ENCODE data around the gene KLHDC10.
"Not testable (repeated sequence)": the region's sequence is repeated elsewhere in the genome, so short reads cannot be mapped to it uniquely, and the experiment has no call there.

The KLHDC10 gene

GRCh38 chr7:130157700-130158099 lies 87.4 kb downstream of the KLHDC10 start:
- DNase-seq, result no peak

- no peak for DNase-seq
Measured at GRCh38 chr7:130160023-130160422, 89.7 kb downstream of the KLHDC10 start.

DNA sequence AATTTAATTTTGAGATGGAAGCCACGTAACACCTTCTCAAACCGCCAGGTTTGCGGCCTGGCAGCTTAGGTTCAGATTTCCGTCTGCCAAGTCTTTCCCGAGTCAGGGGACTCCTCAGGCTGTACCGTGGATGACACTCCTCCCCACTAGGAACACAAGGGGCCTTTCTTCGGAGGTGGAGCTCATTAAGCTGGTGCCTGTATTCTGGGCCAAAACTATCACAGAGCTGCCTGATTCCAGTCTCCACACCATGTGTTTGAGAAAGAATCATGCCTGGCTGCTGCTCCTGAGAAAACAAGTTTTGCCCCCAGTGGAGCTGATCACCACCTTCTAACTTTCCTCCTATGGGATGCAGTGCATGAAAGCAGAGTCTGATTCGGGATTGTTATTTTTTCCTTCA lies 90.1 kb downstream of the KLHDC10 start:
- DNase-seq, result no peak

DNA sequence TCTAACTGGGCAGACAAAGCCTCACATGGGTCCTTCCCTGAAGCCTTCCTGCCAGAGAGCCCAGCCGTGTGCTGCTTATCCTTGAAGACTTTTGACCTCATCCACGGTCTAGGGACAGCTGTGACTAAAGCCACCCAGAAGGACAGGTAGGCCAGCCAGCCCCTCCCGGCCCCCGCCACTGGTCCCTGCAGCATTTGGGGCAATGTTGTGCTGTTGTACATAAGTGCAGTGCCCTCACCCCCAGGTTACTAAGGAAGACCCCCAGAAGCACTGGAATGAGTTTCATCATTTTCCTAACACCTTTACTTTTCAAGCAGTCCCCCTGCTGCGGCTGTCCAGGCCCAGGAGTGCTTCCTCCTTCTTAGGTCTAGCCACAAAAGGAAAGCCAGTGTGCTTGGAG lies 91.9 kb downstream of the KLHDC10 start:
- no peak for DNase-seq

GRCh38 chr7:130174237-130174959 lies 104.1 kb downstream of the KLHDC10 start:
- no peak for DNase-seq

DNA sequence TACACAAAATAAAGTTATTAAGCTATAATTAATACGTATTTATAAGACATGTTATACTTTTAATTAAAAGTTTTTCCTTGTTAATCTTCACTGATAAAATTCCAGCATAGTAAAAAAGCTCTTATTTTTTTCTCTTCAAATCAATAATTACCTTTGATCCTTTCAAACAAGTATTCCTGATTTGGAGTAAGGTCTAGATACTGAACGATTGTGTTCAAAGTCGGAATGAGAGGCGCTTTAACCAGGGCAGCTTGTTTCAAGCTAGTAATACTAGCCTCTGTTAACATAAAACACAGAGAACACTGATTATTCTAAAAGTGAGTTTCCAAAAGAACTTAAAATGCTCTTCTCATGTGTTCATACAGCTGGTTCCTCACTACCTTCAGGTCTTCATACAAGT lies 107.9 kb downstream of the KLHDC10 start:
- no peak for DNase-seq

DNA sequence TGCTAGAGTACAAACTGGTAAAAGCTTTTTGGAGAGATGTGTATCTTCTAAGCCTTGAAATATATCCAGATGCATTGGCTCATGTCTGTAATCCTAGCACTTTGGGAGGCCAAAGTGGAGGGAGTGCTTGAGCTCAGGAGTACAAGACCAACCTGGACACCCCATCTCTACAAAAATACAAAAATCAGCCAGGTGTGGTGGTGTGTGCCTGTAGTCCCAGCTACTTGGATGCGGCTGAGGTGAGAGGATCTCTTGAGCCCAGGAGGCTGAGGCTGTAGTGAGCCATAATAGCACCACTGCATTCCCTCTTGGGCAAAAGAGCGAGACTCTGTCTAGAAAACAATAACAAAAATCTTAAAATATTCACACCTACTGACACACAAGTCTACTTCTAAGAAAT lies 109.3 kb downstream of the KLHDC10 start:
- DNase-seq, result no peak

DNA sequence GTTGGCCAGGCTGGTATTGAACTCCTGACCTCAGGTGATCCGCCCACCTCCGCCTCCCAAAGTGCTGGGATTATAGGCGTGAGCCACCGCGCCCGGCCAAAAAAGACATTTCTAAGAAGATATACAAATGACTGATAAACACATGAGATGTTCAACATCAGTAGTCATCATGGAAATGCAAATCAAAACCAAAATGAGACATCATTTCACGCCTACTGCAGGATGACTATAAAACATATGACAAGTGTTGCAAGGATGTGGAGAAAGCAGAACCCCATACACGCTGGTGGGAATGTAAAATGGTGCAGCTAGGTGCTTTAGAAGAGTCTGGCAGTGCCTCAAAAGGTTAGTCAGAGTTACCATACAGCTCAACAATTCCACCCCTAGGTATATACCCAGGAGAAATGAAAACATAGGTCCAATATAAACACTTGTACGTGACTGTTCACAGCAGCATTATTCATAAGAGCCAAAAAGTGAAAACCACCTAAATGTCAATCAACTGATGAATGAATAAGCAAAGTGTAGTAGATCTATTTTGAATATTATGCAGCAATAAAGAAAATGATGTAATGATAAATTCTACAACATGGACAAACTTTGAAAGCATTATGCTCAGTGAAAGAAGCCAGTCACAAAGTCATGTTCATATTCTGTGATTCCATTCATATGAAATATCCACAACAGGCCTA lies 110.4 kb downstream of the KLHDC10 start:
- DNase-seq, result peak; percentile 41

- no peak for DNase-seq
Measured at GRCh38 chr7:130181263-130181605, 110.9 kb downstream of the KLHDC10 start.

- no peak for DNase-seq
Measured at GRCh38 chr7:130182990-130183389, 112.7 kb downstream of the KLHDC10 start.

GRCh38 chr7:130184349-130184748 lies 114.0 kb downstream of the KLHDC10 start:
- not testable (repeated sequence) for DNase-seq

Measured in fibroblast of skin of right biceps (primary cell).